GM23338 (cell line): ENCODE data around the gene SH2D4B. TPM values are rescaled to one million over a fixed set of nuclear protein-coding genes. Genes with fewer than 3 reads are reported as not detected.

Source experiments
- ATAC-seq: fragments of 200-7000 bp; cut with Tn5 transposase; 3 replicates; pipeline ENCODE4 v1.9.1; 2020
- DNase-seq: peaks from one replicate; pipeline ENCODE4 v3.0.0-alpha.2; 2015; ENCODE audit warnings: low spot score
- H2AFZ ChIP-seq: fragments of 200-600 bp; sonication (generic); 2 replicates; pipeline ENCODE4 v1.8.0; 2016; ENCODE audit warnings: antibody characterized with exemption, mild to moderate bottlenecking, moderate library complexity
- H3F3A ChIP-seq: fragments of 200-600 bp; sonication (generic); replicated peaks from 2 replicates; pipeline ENCODE4 v1.8.0; 2017; ENCODE audit warnings: antibody characterized with exemption, mixed run types, low read depth
- H3K27ac ChIP-seq: fragments of 200-600 bp; sonication (generic); 2 replicates; pipeline ENCODE4 v1.6.1; 2016; ENCODE audit warnings: low read depth
- H3K27me3 ChIP-seq: fragments of 200-600 bp; sonication (generic); 2 replicates; pipeline ENCODE4 v1.8.0; 2016; ENCODE audit warnings: mild to moderate bottlenecking, mixed run types, moderate library complexity; ENCODE audit not compliant: insufficient read depth
- H3K36me3 ChIP-seq: fragments of 200-600 bp; sonication (generic); 2 replicates; pipeline ENCODE4 v1.8.0; 2016; ENCODE audit warnings: mild to moderate bottlenecking; ENCODE audit not compliant: insufficient read depth
- H3K4me1 ChIP-seq: fragments of 200-600 bp; sonication (generic); 2 replicates; pipeline ENCODE4 v1.8.0; 2016; ENCODE audit warnings: mild to moderate bottlenecking, moderate library complexity; ENCODE audit not compliant: insufficient read depth
- H3K4me2 ChIP-seq: fragments of 200-600 bp; sonication (generic); 2 replicates; pipeline ENCODE4 v1.7.1; 2017; ENCODE audit warnings: mixed run types
- H3K4me3 ChIP-seq: fragments of 200-600 bp; sonication (generic); 2 replicates; pipeline ENCODE4 v1.6.1; 2016; ENCODE audit warnings: mixed run types
- H3K79me2 ChIP-seq: fragments of 200-600 bp; sonication (generic); replicated peaks from 2 replicates; pipeline ENCODE4 v1.8.0; 2017; ENCODE audit warnings: mild to moderate bottlenecking; ENCODE audit not compliant: insufficient read depth
- H3K9me2 ChIP-seq: fragments of 200-600 bp; sonication (generic); 2 replicates; pipeline ENCODE4 v1.8.0; 2017; ENCODE audit not compliant: insufficient read depth
- H4K20me1 ChIP-seq: fragments of 200-600 bp; sonication (generic); replicated peaks from 2 replicates; pipeline ENCODE4 v1.8.0; 2017; ENCODE audit warnings: mild to moderate bottlenecking; ENCODE audit not compliant: insufficient read depth
- H3K27ac Mint-ChIP-seq: 2 replicates; pipeline ENCODE4 v1.8.0; 2020; ENCODE audit warnings: inconsistent platforms, mild to moderate bottlenecking, moderate library complexity, mixed read lengths
- H3K27me3 Mint-ChIP-seq: 3 replicates; pipeline ENCODE4 v1.8.0; 2022; ENCODE audit warnings: low read depth, mild to moderate bottlenecking, moderate library complexity, mixed read lengths, inconsistent platforms; ENCODE audit not compliant: insufficient read depth, poor library complexity
- H3K36me3 Mint-ChIP-seq: 3 replicates; pipeline ENCODE4 v1.8.0; 2021; ENCODE audit warnings: low read depth, mild to moderate bottlenecking, inconsistent platforms, moderate library complexity, mixed read lengths
- H3K4me1 Mint-ChIP-seq: 3 replicates; pipeline ENCODE4 v1.8.0; 2020; ENCODE audit warnings: mild to moderate bottlenecking, inconsistent platforms, mixed read lengths
- H3K4me3 Mint-ChIP-seq: 3 replicates; pipeline ENCODE4 v1.8.0; 2021; ENCODE audit warnings: moderate library complexity, mild to moderate bottlenecking, inconsistent platforms, mixed read lengths
- H3K9me3 Mint-ChIP-seq: 3 replicates; pipeline ENCODE4 v1.8.0; 2020; ENCODE audit warnings: moderate library complexity, mild to moderate bottlenecking, inconsistent platforms, mixed read lengths
- CTCF ChIP-seq, 2 experiments: fragments of 200-600 bp in 1 of 2; sonication (generic) in 1 of 2; conservative IDR thresholded peaks; 2 replicates each; pipeline versions ENCODE4 v1.5.1 to v1.6.1; 2016 to 2017; ENCODE audit warnings: antibody characterized with exemption in 2 of 2, low read depth in 2 of 2, mild to moderate bottlenecking in 2 of 2, moderate library complexity in 1 of 2
- ETS1 ChIP-seq: IDR thresholded peaks from 2 replicates; pipeline ENCODE4 v1.6.1; 2016; ENCODE audit warnings: antibody characterized with exemption
- EZH2 ChIP-seq: fragments of 200-600 bp; sonication (generic); IDR thresholded peaks from one replicate; pipeline ENCODE4 v1.8.0; 2017; ENCODE audit warnings: antibody characterized with exemption, mild to moderate bottlenecking, low read depth; ENCODE audit not compliant: unreplicated experiment
- JUNB ChIP-seq: IDR thresholded peaks from one replicate; pipeline ENCODE4 v1.6.1; 2016; ENCODE audit warnings: antibody characterized with exemption; ENCODE audit not compliant: unreplicated experiment
- NANOG ChIP-seq: IDR thresholded peaks from 2 replicates; pipeline ENCODE4 v1.6.1; 2016; ENCODE audit warnings: antibody characterized with exemption, borderline replicate concordance
- POLR2AphosphoS5 ChIP-seq: IDR thresholded peaks from 2 replicates; pipeline ENCODE4 v1.6.1; 2016; ENCODE audit warnings: antibody characterized with exemption, low read depth
- REST ChIP-seq: IDR thresholded peaks from one replicate; pipeline ENCODE4 v1.6.1; 2018; ENCODE audit warnings: antibody characterized with exemption; ENCODE audit not compliant: unreplicated experiment
- STAT1 ChIP-seq: IDR thresholded peaks from one replicate; pipeline ENCODE4 v1.6.1; 2016; ENCODE audit warnings: antibody characterized with exemption; ENCODE audit not compliant: unreplicated experiment
- ZNF331 ChIP-seq: fragments of 250-450 bp; sonication (Bioruptor Pico); IDR thresholded peaks from 2 replicates; pipeline ENCODE4 v1.5.0; 2020; ENCODE audit warnings: low read depth, mild to moderate bottlenecking, moderate library complexity
- ZNF462 ChIP-seq: fragments of 250-450 bp; sonication (Bioruptor Pico); IDR thresholded peaks from 2 replicates; pipeline ENCODE4 v1.5.0; 2020; ENCODE audit warnings: mild to moderate bottlenecking, moderate library complexity
- polyA plus RNA-seq: library from polyadenylated mRNA; unstranded; fragments of >200 nt; fragmentation: Nextera tagmentation; extraction: Ambion mirVana; gene quantifications from 2 replicates; pipeline ENCODE4 v1.2.1, GENCODE V29; 2016
- total RNA-seq: library from RNA; depleted of rRNA; stranded (reverse); fragments of >200 nt; shearing (Covaris generic); gene quantifications from 2 replicates; pipeline ENCODE4 v1.2.3, GENCODE V29; 2014

The SH2D4B gene
- total and polyA plus RNA-seq, 2 experiments from 2014 or later: 0.08 TPM; not detected in 1

GRCh38 chr10:80684259-80684658, 146.6 kb downstream of the SH2D4B start:
- H3K79me2 ChIP-seq: no peaks in the 10 kb centered on the region
- H3K4me1 Mint-ChIP-seq: no peaks in the 10 kb centered on the region
- no peaks in the 10 kb centered on the region for H3K27me3 ChIP-seq
- H3K9me2 ChIP-seq: no peaks in the 10 kb centered on the region
- ATAC-seq (peak; percentile 56), DNase-seq (peak; percentile 72)
- H3K27ac ChIP-seq: no peak overlapping the region
- H3K9me3 Mint-ChIP-seq: no peaks in the 10 kb centered on the region
- no peak overlapping the region for H2AFZ ChIP-seq
- no peak for TF ChIP-seq JUNB
- 0 out of 2 replicates have a peak, but pooled peaks have one; percentile 28 for TF ChIP-seq ETS1
- H3K36me3 ChIP-seq: no peaks in the 10 kb centered on the region
- H3K4me1 ChIP-seq: no peaks in the 10 kb centered on the region
- H3K27ac Mint-ChIP-seq: no peak overlapping the region
- no peaks in the 10 kb centered on the region for H4K20me1 ChIP-seq
- H3K4me3 ChIP-seq: no peak overlapping the region
- H3K4me2 ChIP-seq: no peak overlapping the region
- no peaks in the 10 kb centered on the region for H3F3A ChIP-seq
- H3K4me3 Mint-ChIP-seq: no peak overlapping the region
- H3K36me3 Mint-ChIP-seq: no peaks in the 10 kb centered on the region
- H3K27me3 Mint-ChIP-seq: peaks cover 2% of the 10 kb centered on the region

GRCh38 chr10:80685355-80685754, 147.7 kb downstream of the SH2D4B start:
- no peak overlapping the region for H3K27ac Mint-ChIP-seq
- Histone ChIP-seq H3K79me2 (no peaks in the 10 kb centered on the region), H3F3A (no peaks in the 10 kb centered on the region), H3K36me3 (no peaks in the 10 kb centered on the region), H3K27ac (no peak overlapping the region), H3K4me3 (no peak overlapping the region), H3K9me2 (no peaks in the 10 kb centered on the region; the same call in 1 of the 2 replicates), H3K4me1 (no peaks in the 10 kb centered on the region), H3K27me3 (no peaks in the 10 kb centered on the region), H3K4me2 (no peak overlapping the region), H4K20me1 (no peaks in the 10 kb centered on the region), H2AFZ (no peak overlapping the region)
- peaks cover 2% of the 10 kb centered on the region for H3K27me3 Mint-ChIP-seq
- H3K4me1 Mint-ChIP-seq: no peaks in the 10 kb centered on the region
- no peak overlapping the region for H3K4me3 Mint-ChIP-seq
- no peaks in the 10 kb centered on the region for H3K36me3 Mint-ChIP-seq
- no peaks in the 10 kb centered on the region for H3K9me3 Mint-ChIP-seq
- ATAC-seq: no peak
- DNase-seq: no peak
- TF ChIP-seq EZH2 (no peak), NANOG (no peak), ZNF462 (CRISPR knock-in tag) (no peak), ZNF331 (CRISPR knock-in tag) (no peak), STAT1 (no peak), CTCF (conservative IDR thresholded peaks at IDR 0.05; ENCODE audit: low read depth in 2 of 2) (no peak), POLR2AphosphoS5 (no peak), REST (no peak)
